ENCODE data around the gene RBM34.

DNA sequence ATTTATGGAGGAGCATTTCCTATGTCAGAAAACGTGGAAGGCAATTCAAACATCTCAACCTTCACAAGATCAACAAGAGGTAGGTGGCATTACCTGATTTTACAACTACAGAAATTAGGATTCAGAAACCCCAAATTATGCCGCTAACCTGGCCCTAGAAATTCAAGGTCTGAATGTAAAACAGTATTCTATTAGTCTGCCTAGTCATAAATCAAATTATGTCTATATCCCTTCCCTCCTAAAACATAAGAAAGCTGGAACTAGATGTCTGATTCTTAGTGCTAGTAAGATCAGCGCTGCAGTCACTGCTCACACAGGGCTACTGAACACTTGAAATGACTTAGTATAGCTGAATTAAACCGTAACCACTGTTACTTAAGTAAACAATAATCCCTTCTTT is 33.8 kb downstream of the RBM34 start:
- TF ChIP-seq, protein P1, sequence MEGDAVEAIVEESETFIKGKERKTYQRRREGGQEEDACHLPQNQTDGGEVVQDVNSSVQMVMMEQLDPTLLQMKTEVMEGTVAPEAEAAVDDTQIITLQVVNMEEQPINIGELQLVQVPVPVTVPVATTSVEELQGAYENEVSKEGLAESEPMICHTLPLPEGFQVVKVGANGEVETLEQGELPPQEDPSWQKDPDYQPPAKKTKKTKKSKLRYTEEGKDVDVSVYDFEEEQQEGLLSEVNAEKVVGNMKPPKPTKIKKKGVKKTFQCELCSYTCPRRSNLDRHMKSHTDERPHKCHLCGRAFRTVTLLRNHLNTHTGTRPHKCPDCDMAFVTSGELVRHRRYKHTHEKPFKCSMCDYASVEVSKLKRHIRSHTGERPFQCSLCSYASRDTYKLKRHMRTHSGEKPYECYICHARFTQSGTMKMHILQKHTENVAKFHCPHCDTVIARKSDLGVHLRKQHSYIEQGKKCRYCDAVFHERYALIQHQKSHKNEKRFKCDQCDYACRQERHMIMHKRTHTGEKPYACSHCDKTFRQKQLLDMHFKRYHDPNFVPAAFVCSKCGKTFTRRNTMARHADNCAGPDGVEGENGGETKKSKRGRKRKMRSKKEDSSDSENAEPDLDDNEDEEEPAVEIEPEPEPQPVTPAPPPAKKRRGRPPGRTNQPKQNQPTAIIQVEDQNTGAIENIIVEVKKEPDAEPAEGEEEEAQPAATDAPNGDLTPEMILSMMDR (IDR thresholded peaks at IDR 0.05) = no peak
- TF ChIP-seq POLR2A (IDR thresholded peaks at IDR 0.05) = no peak

All from uterus (tissue), 2 donors.